HCT116 (cell line): ENCODE data around the gene ZSWIM8. TPM values are rescaled to one million over a fixed set of nuclear protein-coding genes. Genes with fewer than 3 reads are reported as not detected.

ENCODE experiments used
- ATAC-seq: fragments of 200-7000 bp; cut with Tn5 transposase; 2 replicates; pipeline ENCODE4 v1.9.1; 2020; ENCODE audit warnings: mild to moderate bottlenecking, moderate library complexity
- BruUV-seq: library from RNA; stranded (reverse); fragments of 400-500 nt; replicated peaks from 2 replicates; lab custom pipeline; 2021; lab: Mats Ljungman, UMichigan
- CTCF ChIA-PET: fragments of 300-600 bp; sonication (Branson Sonifier 250); formaldehyde crosslinking; loops from one replicate; lab custom pipeline; 2021; ENCODE audit warnings: antibody characterized with exemption; lab: Charles Lee
- POLR2A ChIA-PET: fragments of 300-600, 350-600 bp; sonication (Branson Sonifier 250); formaldehyde crosslinking; loops from one replicate; lab custom pipeline; 2021; ENCODE audit warnings: antibody characterized with exemption; lab: Charles Lee
- RAD21 ChIA-PET, 2 experiments: fragments of 300-600 bp; sonication (Branson Sonifier 250); formaldehyde crosslinking; loops; one replicate each; lab custom pipeline; 2023; ENCODE audit warnings: low total read pairs in 2 of 2; ENCODE audit not compliant: uncharacterized antibody in 2 of 2, unreplicated experiment in 2 of 2, low non-redundant PET in 1 of 2; lab: Charles Lee
- DNase-seq: peaks from one replicate; pipeline ENCODE4 v3.0.0-alpha.2; 2010; ENCODE audit warnings: low read depth, low spot score
- H2AFZ ChIP-seq: fragments of 200-600 bp; shearing (Covaris generic), sonication (generic); 2 replicates; pipeline ENCODE4 v1.6.1; 2017; ENCODE audit warnings: low read depth, mixed run types, mixed read lengths, antibody characterized with exemption, low read length; ENCODE audit not compliant: poor library complexity, severe bottlenecking
- H3K27ac ChIP-seq: 2 replicates; pipeline ENCODE4 v1.5.1; 2012; ENCODE audit warnings: low read depth, low read length
- H3K27me3 ChIP-seq: fragments of 200-600 bp; sonication (generic); 2 replicates; pipeline ENCODE4 v1.6.1; 2016; ENCODE audit warnings: mixed run types, low read length, mixed read lengths; ENCODE audit not compliant: insufficient read depth
- H3K36me3 ChIP-seq, 2 experiments: fragments of 200-500 bp in 1 of 2; fragments of 200-600 bp in 1 of 2; sonication (Bioruptor generic) in 1 of 2; sonication (generic) in 1 of 2; 2 replicates each; pipeline versions ENCODE4 v1.5.1 to v1.6.1; 2014 to 2016; ENCODE audit warnings: low read length in 2 of 2, inconsistent platforms in 1 of 2, mixed read lengths in 1 of 2, mixed run types in 1 of 2; ENCODE audit not compliant: insufficient read depth in 2 of 2, control insufficient read depth in 1 of 2
- H3K4me1 ChIP-seq, 2 experiments: fragments of 200-600 bp in 1 of 2; sonication (generic) in 1 of 2; 2 replicates each; pipeline versions ENCODE4 v1.5.1 to v1.6.1; 2012 to 2017; ENCODE audit warnings: low read length in 2 of 2, inconsistent platforms in 1 of 2, mild to moderate bottlenecking in 1 of 2, mixed read lengths in 1 of 2, mixed run types in 1 of 2, moderate library complexity in 1 of 2; ENCODE audit not compliant: insufficient read depth in 2 of 2, control insufficient read depth in 1 of 2
- H3K4me2 ChIP-seq: fragments of 200-600 bp; sonication (generic); 2 replicates; pipeline ENCODE4 v1.6.1; 2017; ENCODE audit warnings: mixed run types, low read length, mixed read lengths
- H3K4me3 ChIP-seq, 2 experiments: fragments of 200-600 bp in 1 of 2; sonication (generic) in 1 of 2; replicated peaks in 1 of 2; 2 replicates each; pipeline ENCODE4 v1.5.1; 2011 to 2016; ENCODE audit warnings: low read length in 2 of 2, control low read depth in 1 of 2, low read depth in 1 of 2, mild to moderate bottlenecking in 1 of 2, mixed read lengths in 1 of 2, mixed run types in 1 of 2
- H3K79me2 ChIP-seq: fragments of 200-600 bp; sonication (generic); 2 replicates; pipeline ENCODE4 v1.6.1; 2017; ENCODE audit warnings: mild to moderate bottlenecking, mixed run types, low read length, moderate library complexity, mixed read lengths; ENCODE audit not compliant: insufficient read depth
- H3K9ac ChIP-seq: fragments of 200-600 bp; sonication (generic); 2 replicates; pipeline ENCODE4 v1.6.1; 2016; ENCODE audit warnings: low read length, mixed read lengths
- H3K9me2 ChIP-seq: fragments of 200-600 bp; sonication (generic), shearing (Covaris generic); 2 replicates; pipeline ENCODE4 v1.6.1; 2017; ENCODE audit warnings: mixed run types, mild to moderate bottlenecking, moderate library complexity; ENCODE audit not compliant: insufficient read depth
- H3K9me3 ChIP-seq, 2 experiments: fragments of 200-500 bp in 1 of 2; fragments of 200-600 bp in 1 of 2; sonication (Bioruptor generic) in 1 of 2; sonication (generic) in 1 of 2; 2 replicates each; pipeline ENCODE4 v1.6.1; 2014 to 2017; ENCODE audit warnings: low read length in 2 of 2, mixed read lengths in 2 of 2, inconsistent platforms in 1 of 2, low read depth in 1 of 2, mild to moderate bottlenecking in 1 of 2, mixed run types in 1 of 2, moderate library complexity in 1 of 2; ENCODE audit not compliant: control insufficient read depth in 1 of 2, insufficient read depth in 1 of 2
- H4K20me1 ChIP-seq: fragments of 200-600 bp; sonication (generic), shearing (Covaris generic); 2 replicates; pipeline ENCODE4 v1.6.1; 2017; ENCODE audit warnings: mixed run types, mild to moderate bottlenecking, moderate library complexity; ENCODE audit not compliant: insufficient read depth
- ATF3 ChIP-seq: IDR thresholded peaks from 2 replicates; pipeline ENCODE4 v1.6.1; 2012
- CBX3 ChIP-seq: IDR thresholded peaks from 2 replicates; pipeline ENCODE4 v1.6.1; 2012; ENCODE audit warnings: low read depth
- CTCF ChIP-seq, 3 experiments: fragments of 200-600 bp in 1 of 3; sonication (generic) in 1 of 3; IDR thresholded peaks in 2 of 3; conservative IDR thresholded peaks in 1 of 3; 2 replicates each; pipeline ENCODE4 v1.5.1; 2012 to 2017; ENCODE audit warnings: low read depth in 2 of 3, low read length in 2 of 3, antibody characterized with exemption in 1 of 3, borderline replicate concordance in 1 of 3, control low read depth in 1 of 3, mild to moderate bottlenecking in 1 of 3, mixed read lengths in 1 of 3, mixed run types in 1 of 3, moderate library complexity in 1 of 3; ENCODE audit not compliant: insufficient read depth in 1 of 3
- EGR1 ChIP-seq: IDR thresholded peaks from 2 replicates; pipeline ENCODE4 v1.6.1; 2012; ENCODE audit warnings: low read depth
- EZH2 ChIP-seq: fragments of 200-600 bp; sonication (generic); IDR thresholded peaks from 2 replicates; pipeline ENCODE4 v1.6.1; 2017; ENCODE audit warnings: antibody characterized with exemption, mixed run types
- EZH2phosphoT487 ChIP-seq: fragments of 200-600 bp; IDR thresholded peaks from 2 replicates; pipeline ENCODE4 v1.6.1; 2018; ENCODE audit warnings: antibody characterized with exemption, borderline replicate concordance
- MAX ChIP-seq: IDR thresholded peaks from 2 replicates; pipeline ENCODE4 v1.6.1; 2012
- POLR2A ChIP-seq: IDR thresholded peaks from 2 replicates; pipeline ENCODE4 v1.7.0; 2011; ENCODE audit warnings: borderline replicate concordance; ENCODE audit not compliant: insufficient read depth, insufficient read length; ENCODE audit errors: extremely low read depth
- RAD21 ChIP-seq: IDR thresholded peaks from 2 replicates; pipeline ENCODE4 v1.6.1; 2012; ENCODE audit warnings: low read depth, mild to moderate bottlenecking
- REST ChIP-seq: IDR thresholded peaks from 2 replicates; pipeline ENCODE4 v1.6.1; 2012; ENCODE audit warnings: low read depth
- SIN3A ChIP-seq: IDR thresholded peaks from 2 replicates; pipeline ENCODE4 v1.6.1; 2012; ENCODE audit warnings: low read depth
- SRF ChIP-seq: IDR thresholded peaks from 2 replicates; pipeline ENCODE4 v1.6.1; 2012; ENCODE audit warnings: low read depth
- YY1 ChIP-seq: IDR thresholded peaks from 2 replicates; pipeline ENCODE4 v1.6.1; 2011; ENCODE audit warnings: low read length, low read depth, moderate library complexity, mild to moderate bottlenecking; ENCODE audit not compliant: insufficient replicate concordance; ENCODE audit errors: extremely low read depth
- ZBTB33 ChIP-seq: IDR thresholded peaks from 2 replicates; pipeline ENCODE4 v1.6.1; 2011; ENCODE audit warnings: mild to moderate bottlenecking, low read length, moderate library complexity; ENCODE audit not compliant: insufficient replicate concordance; ENCODE audit errors: extremely low read depth
- ZFX ChIP-seq: fragments of 450-650 bp; IDR thresholded peaks from 2 replicates; pipeline ENCODE4 v1.6.1; 2017
- ZNF274 ChIP-seq: fragments of 200-500 bp; sonication (Bioruptor generic); IDR thresholded peaks from 2 replicates; pipeline ENCODE4 v1.6.1; 2014; ENCODE audit warnings: mild to moderate bottlenecking, low read depth, low read length, inconsistent platforms
- intact Hi-C: fragments of 100-400 bp; cut with micrococcal nuclease; formaldehyde crosslinking; loops from 2 replicates; pipeline ENCODE4 v1.10.0; 2022
- total RNA-seq: library from RNA; stranded (reverse); gene quantifications from one replicate; pipeline ENCODE4 v1.2.1, GENCODE V29; 2021; ENCODE audit not compliant: unreplicated experiment

ZSWIM8 gene
- total RNA-seq, 1 experiment from 2014 or later: 49.9 TPM

DNA sequence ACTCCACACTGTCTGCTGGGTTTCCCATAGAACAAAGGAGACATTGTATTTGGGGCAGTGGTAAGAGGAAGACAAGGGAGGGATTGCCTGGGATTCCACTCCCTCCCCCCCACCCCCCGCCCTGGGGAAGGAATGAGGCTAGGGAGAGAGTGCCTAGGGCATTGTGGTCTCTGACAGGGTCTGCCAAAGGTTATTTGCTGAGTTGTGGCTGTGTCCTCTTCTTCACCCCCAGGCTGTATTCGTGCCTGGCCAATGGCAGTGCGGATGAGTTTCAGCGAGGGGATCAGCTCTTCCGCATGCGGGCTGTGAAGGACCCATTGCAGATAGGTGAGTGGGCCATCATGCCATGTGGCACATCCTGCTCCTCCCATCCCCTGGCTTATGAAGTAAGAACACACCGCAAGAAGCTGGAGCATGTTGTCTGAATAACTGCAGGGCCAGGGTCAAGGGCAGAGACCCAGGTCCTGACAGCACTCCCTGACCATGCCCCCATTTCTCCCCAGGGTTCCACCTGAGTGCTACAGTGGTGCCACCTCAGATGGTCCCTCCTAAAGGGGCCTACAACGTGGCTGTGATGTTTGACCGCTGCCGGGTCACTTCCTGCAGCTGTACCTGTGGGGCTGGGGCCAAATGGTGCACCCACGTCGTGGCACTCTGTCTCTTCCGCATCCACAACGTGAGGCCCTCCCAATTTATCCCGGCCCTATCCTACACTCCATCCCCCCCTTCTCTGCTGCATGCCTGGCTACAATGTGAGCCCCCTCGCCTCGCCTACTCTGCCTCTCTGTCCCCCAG lies 3.7 kb downstream of the ZSWIM8 start:
- Histone ChIP-seq H3K9me2 (no peaks in the 10 kb centered on the region), H3K27me3 (no peaks in the 10 kb centered on the region), H3K27ac (no peak overlapping the region), H3K79me2 (peaks cover 23% of the 10 kb centered on the region), H3K9me3 (no peaks in the 10 kb centered on the region), H2AFZ (no peak overlapping the region), H3K4me1 (peaks cover 5 to 12% of the 10 kb centered on the region in 2 experiments; a peak in 3 of 4 replicates), H3K4me2 (no peak overlapping the region), H3K9ac (no peak overlapping the region), H3K4me3 (no peak overlapping the region)
- intact Hi-C loops: no loop called here
- POLR2A ChIA-PET: no interaction called here
- no peak for ATAC-seq
- no peak for DNase-seq
- BruUV-seq: no TSS peak
- CTCF ChIA-PET: no interaction called here
- no peak for TF ChIP-seq MAX
- no peak for TF ChIP-seq ZNF274
- no peak for TF ChIP-seq POLR2A
- no peak for TF ChIP-seq SIN3A
- TF ChIP-seq ZFX: no peak
- TF ChIP-seq REST: no peak
- no peak for TF ChIP-seq EGR1
- no peak for TF ChIP-seq EZH2
- no peak for TF ChIP-seq ZBTB33
- no peak for TF ChIP-seq CTCF (IDR thresholded peaks at IDR 0.05 in 2 of 3, conservative IDR thresholded peaks at IDR 0.05 in 1 of 3; ENCODE audit: borderline replicate concordance in 1 of 3, insufficient read depth in 1 of 3, low read depth in 2 of 3, low read length in 2 of 3)
- no peak for TF ChIP-seq YY1
- no peak for TF ChIP-seq ATF3
- TF ChIP-seq CBX3: no peak
- TF ChIP-seq EZH2phosphoT487: no peak
- TF ChIP-seq SRF: no peak
- TF ChIP-seq RAD21: no peak
- TF ChIP-seq, all 23 proteins: peak for 0
- RAD21 ChIA-PET: no interaction called here
- H3K36me3 ChIP-seq: peaks cover 6 to 16% of the 10 kb centered on the region in 2 experiments; a peak in 3 of 4 replicates
- H4K20me1 ChIP-seq: no peaks in the 10 kb centered on the region
